Right lung (tissue), 10 donors: ENCODE measurements around the gene SEPTIN6. TPM values are rescaled to one million over a fixed set of nuclear protein-coding genes. Genes with fewer than 3 reads are reported as not detected.

ENCODE experiments used
- DNase-seq, 2 donors: peaks; one replicate each; pipeline ENCODE4 v3.0.0-alpha.2; 2013
- long read RNA-seq, 8 donors: transcript quantifications; one replicate each; lab custom pipeline, GENCODE V29; 2026
- polyA plus RNA-seq, 5 donors: library from polyadenylated mRNA; unstranded; fragments of 120-200 nt; gene quantifications; one replicate each; pipeline versions ENCODE4 v1.2.1 to v1.2.3, GENCODE V29; 2013; ENCODE audit warnings: inconsistent platforms in 1 of 5, low replicate concordance in 1 of 5; ENCODE audit not compliant: insufficient read length in 5 of 5, insufficient read depth in 1 of 5

SEPTIN6 gene
- polyA plus RNA-seq, result 10 to 100 TPM; 26.7 to 42.0 (median 35.4) TPM
- long read RNA-seq, donor 1, transcript SEPT6-201 (10 exons, 2,693 nt), result major isoform, 5 of 7 reads
- long read RNA-seq, donor 1, partial matches to known transcripts, result 0 of 7 reads
- long read RNA-seq, donor 1, other reads (novel, unspliced or antisense), result 0 of 7 reads
- long read RNA-seq, donor 2, full-length matches to known transcripts, result 3 of 3 reads
- long read RNA-seq, donor 2, partial matches to known transcripts, result 0 of 3 reads
- long read RNA-seq, donor 2, other reads (novel, unspliced or antisense), result 0 of 3 reads
- long read RNA-seq, donor 3, full-length matches to known transcripts, result 5 of 5 reads
- long read RNA-seq, donor 3, partial matches to known transcripts, result 0 of 5 reads
- long read RNA-seq, donor 3, other reads (novel, unspliced or antisense), result 0 of 5 reads
- long read RNA-seq, donor 4, partial matches to known transcripts, result 0 of 4 reads
- long read RNA-seq, donor 4, other reads (novel, unspliced or antisense), result 0 of 4 reads
- long read RNA-seq, donor 5, full-length matches to known transcripts, result 5 of 11 reads
- long read RNA-seq, donor 5, partial matches to known transcripts, result 6 of 11 reads
- long read RNA-seq, donor 5, other reads (novel, unspliced or antisense), result 0 of 11 reads
- long read RNA-seq, donor 6, full-length matches to known transcripts, result 12 of 12 reads
- long read RNA-seq, donor 6, partial matches to known transcripts, result 0 of 12 reads
- long read RNA-seq, donor 6, other reads (novel, unspliced or antisense), result 0 of 12 reads
- long read RNA-seq, donor 7, full-length matches to known transcripts, result 3 of 3 reads
- long read RNA-seq, donor 7, partial matches to known transcripts, result 0 of 3 reads
- long read RNA-seq, donor 7, other reads (novel, unspliced or antisense), result 0 of 3 reads
- long read RNA-seq, donor 8, partial matches to known transcripts, result 0 of 2 reads
- long read RNA-seq, donor 8, other reads (novel, unspliced or antisense), result 0 of 2 reads

DNA sequence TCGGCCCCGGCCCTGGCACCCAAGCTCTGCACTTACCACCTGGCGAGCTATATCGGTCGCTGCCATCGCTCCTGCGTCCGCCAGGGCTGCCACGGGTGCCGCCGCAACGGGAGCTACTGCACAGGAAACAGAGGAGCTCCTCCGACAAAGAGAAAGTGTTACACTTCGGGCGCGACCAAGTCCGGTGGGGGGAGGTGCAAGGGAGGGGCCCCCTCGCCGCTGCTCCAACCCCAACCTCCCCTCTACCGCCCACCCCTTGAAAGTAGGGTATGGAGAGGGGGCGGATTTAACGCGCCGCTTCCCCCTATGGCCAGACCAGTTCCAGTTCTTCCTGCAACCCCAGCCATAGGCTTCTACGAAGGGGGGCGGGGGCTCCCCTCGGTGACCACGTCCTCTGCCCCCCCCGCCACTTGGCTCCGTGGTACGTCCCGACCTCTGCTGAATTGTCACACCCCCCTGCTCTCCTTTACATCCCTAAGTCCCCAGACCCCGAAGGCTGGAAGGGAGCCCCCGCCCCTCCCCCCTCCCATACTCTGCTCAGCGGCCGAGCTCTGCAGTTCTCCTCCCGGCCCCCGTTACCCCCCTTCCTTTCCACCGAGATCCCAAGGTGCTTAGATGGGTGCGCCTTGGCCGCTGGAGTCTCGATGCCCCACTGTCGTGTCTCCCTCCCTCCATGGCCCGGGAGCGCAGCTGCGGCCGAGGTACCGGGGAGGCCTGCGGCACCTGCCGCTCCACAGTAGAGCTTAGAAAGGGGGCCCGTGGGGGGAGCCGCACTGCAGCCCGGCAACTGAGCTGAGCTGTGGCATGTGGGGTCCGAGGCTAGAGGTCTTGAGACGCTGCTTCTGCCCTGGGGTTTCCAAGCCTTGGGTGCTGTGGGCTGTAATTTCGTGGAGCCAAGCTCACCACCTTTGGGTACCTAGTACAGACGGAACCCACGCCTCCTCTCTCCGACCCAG is at the start of gene SEPTIN6:
Gene SEPTIN6, minus strand, starts transcription at position 129 of the 956 bp plus-strand sequence. Its CDS starts 63 bp downstream, at position 66.
- DNase-seq, result peak; percentile 62 to 63

DNA sequence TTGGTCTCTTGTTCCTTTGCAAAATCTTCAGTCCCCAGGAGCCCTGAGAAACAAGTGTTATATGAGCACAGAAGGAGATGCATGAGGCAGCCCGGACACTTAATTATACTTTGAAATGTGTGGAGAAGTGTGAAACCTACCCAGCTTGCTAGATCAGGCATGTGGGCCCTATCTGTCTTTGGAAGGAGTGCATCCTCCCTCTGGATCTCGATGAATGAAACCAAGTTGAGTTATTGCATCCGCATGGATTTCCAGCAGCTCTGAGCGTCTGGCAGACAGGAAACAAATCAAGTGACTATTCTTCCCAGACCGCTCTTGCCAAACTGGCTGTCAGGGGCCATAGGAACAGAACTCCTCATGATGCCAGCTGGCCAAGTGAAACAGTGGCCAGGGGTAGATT is 45.8 kb upstream of the SEPTIN6 start:
- DNase-seq, result no peak

DNA sequence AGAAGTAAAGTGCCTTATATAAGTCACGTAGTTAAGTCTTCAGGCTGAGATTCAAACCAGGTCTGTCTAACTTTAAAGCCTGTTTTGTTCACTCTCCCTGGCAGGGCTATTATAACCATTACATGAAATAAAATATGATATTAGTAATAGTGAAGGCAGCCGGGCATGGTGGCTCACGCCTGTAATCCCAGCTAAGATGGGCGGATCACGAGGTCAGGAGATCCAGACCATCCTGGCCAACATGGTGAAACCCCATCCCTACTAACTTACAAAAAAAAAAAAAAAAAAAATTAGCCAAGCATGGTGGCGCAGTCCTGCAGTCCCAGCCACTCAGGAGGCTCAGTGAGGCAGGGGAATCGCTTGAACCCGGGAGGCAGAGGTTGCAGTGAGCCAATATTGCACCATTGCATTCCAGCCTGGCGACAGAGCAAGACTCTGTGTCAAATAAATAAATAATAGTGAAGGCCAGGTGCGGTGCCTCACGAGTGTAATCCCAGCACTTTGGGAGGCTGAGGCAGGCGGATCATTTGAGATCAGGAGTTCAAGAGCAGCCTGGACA is 43.3 kb upstream of the SEPTIN6 start:
- no peak for DNase-seq

DNA sequence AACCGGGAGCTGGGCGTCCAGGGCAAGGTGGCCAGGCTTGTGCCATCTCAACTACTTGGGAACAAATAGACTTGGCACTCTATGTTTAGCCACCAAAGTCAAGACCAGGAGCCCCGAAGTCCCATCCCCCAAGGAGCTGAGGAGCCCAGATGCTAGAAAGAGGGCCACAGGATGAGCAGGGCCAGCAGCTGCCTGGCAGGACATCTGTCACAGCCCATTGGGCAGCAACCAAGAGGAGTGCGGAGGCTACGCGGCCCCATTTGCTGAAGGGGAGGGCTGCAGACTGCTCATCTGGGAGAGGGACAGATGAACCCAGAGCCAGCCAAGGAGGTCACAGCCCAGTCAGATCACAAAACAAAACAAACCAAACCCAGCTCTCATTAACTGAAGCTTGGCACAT is 42.5 kb upstream of the SEPTIN6 start:
- no peak for DNase-seq

DNA sequence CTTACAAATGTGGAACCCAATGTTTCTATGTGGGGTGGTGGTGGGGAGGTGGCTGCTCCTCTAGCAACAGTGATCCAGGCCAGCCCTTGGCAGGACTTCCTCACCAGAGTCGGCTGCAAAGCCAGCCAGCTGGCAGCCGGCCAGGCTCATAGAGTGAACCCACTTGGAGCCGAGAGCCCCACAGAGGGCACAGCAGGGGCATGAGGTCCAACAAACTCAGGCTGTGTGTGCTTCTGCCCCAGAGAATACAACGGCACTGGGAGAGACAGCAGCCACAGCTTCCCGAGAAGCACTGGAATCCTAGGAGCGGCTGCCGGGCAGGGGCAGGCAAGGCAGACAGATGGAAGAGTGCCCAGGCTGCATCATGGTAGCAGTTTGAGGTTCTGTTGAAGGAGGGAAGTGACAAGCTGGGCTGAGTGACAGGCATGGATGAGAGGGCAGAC is 42.0 kb upstream of the SEPTIN6 start:
- DNase-seq, result no peak

DNA sequence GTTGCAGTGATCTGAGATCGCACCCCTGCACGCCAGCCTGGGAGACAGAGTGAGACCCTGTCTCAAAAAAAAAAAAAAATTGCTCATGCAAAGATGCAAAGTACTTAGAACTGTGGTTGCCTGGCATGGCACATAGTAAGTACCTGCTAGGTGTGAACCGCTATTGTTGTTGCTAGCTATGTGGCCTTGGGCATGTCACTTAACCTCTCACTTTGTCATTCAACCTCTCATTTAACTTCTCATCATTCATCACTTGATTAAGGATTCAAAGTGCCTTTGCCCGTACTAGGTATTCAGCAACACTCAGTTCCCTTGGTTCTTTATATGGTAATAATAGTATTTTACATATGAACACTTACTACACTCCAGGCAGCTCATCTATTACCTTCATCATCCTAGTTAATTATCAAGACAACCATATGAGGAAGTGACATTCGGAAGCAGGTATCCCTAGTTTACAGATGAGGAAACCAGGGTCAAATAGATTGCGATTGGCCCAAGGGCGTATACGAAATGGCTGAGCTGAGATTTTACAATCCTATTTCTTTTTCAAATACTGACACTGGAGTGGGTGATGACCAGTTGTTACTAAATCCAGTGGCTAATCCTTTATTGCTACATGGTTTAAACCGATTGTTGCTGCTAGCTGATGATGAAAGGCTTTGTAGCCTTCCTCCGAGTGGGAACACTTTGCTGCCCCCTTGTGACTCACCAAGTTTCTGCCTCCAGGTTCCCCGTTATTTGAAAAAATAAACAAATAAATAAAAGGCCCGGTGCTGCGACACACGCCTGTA is 36.6 kb upstream of the SEPTIN6 start:
- DNase-seq, result peak; percentile 21 to 37

DNA sequence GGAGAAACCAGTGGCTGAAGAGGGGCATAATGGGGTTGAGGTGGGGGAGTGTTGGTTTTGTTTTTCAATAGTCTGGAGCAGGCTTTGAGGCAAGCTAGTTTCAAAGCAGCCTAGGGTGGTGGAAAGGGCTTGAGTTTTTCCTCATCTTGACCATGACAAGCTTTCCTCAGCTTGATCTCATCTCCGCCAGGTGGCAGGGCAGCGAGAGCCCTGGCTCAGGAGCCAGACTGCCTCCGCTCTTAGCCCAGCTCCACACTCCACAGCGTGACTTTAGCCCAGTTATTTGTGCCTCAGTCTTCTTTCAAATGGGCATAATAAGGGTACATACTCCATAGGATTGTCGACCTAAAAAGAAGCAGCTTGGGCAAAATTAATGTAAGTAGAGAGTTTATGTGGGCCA is 35.5 kb upstream of the SEPTIN6 start:
- DNase-seq, result no peak

DNA sequence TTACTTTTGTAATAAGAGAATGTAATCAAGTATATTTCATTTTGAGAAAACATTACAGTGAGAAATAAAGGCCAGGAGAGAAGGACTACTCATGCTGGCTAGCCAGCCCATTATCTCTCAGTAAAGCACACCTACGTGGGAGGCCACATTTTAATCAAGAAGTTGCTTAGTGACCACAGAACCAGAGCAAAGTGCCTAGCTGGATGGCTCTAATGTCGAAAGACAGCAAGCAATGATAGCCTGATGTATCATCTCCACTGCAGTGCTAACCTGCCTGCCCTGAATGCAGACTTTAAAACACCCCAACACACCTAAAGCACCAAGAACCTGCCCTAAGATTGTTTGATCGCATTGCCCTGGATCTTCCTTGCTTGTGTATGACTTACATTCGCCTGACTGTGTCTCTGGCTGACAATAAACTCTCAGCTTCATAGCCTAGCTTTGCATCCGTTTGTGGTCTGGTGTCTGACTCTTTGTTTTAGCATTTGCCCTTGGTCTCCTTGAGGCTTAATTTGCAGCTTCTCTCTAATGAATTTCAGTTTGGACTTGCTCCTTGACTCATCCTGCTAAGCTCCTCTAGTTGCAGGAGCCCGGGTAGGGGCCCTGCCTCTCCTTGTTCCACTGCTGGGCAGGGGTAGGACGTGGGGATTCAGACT is 34.1 kb upstream of the SEPTIN6 start:
- no peak for DNase-seq

DNA sequence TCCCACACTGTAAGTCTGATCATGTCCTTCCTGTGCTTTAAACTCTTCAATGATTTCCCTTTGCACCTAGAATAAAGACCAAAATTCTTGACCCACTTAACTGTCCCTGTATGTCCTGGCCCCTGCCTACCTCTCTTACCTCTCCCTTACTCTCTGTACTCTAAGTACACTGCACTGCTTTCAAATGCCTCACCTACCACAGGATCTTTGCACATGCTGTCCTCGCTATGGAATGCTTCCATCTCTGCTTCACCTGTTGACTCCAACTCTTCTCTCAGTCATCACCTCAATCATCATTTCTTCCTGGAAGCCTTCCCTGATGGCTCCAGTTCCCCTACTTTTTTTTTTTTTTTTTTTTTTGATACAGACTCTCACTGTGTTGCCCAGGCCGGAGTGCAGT is 29.0 kb upstream of the SEPTIN6 start:
- DNase-seq, result no peak

DNA sequence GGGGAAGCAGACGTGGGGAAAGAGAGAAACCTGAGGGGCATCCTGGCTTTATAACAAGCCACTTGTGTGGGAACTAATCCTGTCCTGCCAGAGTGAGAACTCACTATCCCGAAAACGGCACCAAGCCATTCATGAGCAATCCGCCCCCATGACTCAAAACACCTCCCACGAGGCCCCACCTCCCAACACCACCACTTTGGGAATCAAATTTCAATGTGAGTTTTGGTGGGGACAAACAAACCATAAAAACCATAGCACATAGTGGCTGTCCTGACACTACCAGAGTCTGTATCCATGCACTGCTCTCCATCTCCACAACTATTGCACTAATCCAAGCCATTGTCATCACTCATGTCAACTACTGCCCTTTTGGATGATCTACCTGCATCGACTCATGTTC is 28.5 kb upstream of the SEPTIN6 start:
- no peak for DNase-seq

DNA sequence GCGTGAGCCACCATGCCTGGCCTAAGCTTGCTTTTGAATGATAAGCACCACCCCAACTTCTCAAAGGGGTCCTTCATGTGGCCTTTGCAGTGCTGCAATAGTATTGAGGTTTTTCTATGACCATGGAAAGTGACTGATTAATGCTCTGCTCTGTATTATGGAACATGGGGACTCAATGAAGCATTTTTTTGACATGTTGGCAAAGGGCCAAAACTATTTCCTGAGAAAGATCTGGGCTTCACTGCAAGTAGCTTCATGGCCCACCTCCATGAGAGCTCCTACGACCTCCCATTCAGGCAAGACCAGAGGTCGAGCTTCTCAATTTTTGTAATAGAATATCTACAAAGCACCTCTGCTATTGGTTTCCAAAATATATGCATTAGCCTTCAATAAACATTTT is 16.7 kb upstream of the SEPTIN6 start:
- no peak for DNase-seq

DNA sequence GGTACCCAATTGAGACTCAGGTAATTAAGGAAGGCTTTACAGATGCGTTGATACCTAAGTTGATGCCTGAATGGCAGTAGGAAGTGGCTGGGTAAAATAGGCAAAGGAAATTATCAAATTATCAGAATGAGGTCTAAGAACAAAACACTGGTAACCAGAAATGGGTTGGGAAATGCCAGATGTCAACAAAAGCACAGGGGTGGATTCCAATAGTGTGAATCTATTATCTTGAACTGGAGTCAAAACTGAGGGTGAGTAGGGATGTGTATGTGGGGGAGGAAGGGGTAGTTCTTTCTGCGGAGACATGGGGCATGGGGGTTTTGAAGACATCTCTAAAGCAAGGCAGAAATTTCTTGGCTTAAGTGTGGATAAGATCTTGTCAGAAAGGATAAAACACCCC is 16.0 kb upstream of the SEPTIN6 start:
- no peak for DNase-seq

DNA sequence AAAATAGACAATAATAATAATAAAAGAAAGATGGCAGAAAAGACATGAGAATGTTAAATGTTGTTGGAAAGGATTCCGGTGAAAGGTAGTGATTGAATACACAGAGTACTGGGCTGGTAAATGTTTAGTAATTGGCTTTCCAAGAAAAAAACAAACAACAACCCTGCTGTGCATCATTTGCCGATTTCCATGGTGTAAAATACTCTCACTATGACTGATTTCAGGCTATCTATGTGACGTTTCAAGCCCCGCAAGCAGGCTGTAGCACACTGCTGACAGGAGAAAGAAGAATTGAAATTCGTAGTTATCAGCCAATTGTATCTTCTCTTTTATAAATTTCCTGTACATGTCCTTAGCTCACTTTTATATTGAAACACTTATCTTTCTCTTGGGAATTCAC is 13.6 kb upstream of the SEPTIN6 start:
- DNase-seq, result no peak

DNA sequence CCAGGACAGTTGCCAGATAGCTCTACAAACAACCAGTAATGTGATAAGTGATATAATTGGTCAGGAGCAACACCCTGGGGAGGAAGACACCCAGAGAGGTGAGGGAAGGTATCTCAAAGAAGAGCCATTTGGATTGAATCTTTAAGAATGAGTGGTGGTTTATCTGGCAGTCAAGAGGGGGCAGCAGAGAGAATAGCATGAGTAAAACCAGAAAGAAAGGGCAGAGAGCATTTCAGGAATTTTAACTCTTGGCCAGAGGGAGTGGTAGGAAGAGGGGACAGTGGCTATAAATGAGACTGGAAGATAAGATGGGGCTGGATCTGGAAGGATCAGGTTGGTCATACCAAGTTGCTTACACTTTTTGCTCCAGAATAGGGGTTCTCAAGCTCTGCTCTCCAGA is 5.9 kb upstream of the SEPTIN6 start:
- DNase-seq, result no peak

DNA sequence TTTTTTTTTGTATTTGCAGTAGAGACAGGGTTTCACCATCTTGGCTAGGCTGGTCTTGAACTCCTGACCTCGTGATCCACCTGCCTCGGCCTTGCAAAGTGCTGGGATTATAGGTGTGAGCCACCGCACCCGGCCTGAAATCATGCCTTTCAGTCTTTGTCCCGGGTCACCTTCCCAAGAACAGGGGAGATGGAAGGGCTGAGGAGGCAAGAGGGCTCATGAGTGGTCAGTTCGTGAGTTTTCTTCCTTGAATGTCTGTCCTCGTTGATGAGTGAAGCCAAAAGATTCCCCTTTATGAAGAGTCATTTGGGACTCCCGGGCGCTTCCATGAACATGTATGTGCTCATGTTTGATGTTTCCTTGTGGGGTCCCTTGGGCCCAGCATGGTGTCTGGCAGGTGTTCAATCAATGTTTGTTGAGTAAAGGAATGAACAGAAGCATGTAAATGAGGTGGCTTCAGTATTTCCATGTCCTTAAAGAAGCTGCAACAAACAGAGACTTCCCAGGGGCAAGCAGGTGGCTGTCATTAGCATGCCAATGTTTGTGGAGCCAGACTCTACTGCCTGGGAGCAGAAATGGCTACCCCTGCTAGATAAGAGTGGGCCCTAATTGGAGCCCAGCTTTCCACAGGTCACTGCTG is 3.4 kb upstream of the SEPTIN6 start:
- no peak for DNase-seq

DNA sequence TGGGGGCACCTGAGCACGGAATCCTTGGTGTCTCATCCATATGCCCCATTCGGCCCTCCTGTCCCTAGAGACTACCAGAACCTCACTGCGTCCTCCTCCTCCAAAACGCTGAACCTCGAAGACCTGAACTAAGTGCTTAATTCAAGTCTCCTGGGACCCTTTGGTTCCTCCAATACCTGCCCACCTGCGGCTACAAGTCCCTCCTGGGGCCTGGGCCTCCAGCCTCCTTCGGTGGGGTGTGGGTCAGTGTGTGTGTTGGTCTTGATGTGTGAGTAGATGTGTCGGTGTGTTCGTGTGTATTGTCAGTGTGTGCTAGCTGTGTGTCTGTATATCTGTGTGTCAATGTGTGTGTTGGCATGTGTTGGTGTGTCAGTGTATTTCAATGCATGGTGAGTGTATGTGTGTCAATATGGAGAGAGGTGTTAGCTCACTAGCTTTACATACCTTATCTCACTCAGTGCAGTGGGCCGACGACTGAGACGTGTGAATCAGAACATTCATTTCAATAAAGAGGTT is 2.6 kb upstream of the SEPTIN6 start:
- no peak for DNase-seq

DNA sequence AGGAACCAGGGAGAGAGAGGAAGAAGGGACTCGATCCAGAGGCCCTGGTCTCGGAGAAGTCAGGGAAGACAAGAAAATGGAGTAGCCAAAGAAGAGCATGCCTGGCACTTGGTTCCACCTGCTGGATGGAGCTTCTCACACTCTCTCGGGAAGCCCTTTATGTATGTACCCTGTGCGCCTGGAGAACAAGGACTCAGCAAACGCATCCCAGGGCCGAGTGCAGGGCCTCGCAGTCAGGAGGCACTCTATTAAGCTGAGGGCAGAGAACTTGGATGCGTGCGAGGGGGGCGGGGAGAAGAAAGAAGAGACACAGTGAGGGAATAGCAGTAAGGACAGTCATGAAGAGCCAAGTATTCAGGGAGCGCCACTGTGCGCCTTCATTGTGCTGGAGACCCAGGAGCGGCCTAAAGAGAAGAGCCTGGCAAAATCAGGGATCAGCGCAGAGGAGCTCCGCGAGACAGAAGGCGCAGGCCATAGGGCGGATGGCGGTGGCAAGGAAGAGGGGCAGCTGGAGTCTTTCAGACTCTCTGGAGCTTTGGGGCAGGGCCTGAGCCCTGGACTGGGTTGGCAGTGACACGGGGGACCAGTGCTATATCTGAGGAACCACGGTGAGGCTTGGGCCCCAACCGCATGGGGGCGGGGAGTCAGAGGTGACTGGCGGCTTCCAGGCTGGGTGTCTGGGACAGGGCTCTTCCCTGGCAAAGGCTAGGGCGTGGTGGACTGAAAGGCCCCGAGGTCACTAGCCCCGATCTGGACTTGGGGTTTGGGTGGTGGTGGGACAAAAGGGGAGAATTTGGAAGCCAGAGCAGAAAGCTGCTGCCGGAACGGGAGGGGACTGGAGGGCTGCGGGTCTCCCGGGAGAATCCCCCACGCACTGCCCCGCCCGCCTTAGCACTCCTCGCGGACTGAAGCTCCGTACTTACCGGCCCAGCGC is 1.9 kb upstream of the SEPTIN6 start:
- no peak for DNase-seq

DNA sequence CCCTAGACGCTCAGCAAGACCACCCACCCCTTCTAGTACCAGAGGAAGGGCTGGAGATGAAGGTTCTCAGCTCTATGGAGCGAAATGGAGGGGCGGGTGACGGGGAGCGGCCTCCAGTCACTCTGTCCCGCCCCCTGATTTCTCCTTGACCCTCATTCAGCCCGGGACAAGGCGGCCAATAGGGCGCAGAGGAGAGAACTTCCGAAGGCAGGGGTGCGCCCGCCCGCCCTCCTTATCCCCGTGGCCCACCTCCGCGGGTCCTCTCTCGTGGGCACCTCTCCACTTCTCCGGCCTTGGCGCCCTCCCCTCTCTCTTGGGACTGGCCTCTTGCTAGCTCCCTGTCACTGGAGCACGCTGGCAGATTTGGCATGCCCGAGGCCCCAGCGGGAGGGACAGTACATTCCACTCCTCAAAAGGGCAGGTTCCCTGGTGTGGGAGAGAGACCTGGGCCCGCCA is 1.1 kb upstream of the SEPTIN6 start:
- DNase-seq, result no peak
